H9 (cell line): ENCODE results near the gene ZSWIM9. TPM values are rescaled to one million over a fixed set of nuclear protein-coding genes. Genes with fewer than 3 reads are reported as not detected.
A peak's percentile ranks its signal among the peaks of the same experiment; 100 is the strongest.

Experiments used
- DNase-seq: peaks from one replicate; pipeline ENCODE4 v3.0.0-alpha.2; 2017
- H2AFZ ChIP-seq: one replicate; pipeline ENCODE4 v1.6.1; 2013; ENCODE audit warnings: mild to moderate bottlenecking, low read length, control low read depth, moderate library complexity
- H2AK5ac ChIP-seq: 2 replicates; pipeline ENCODE4 v1.6.1; 2013; ENCODE audit warnings: low read length, control low read depth, mixed read lengths; ENCODE audit not compliant: insufficient read length
- H2BK120ac ChIP-seq: one replicate; pipeline ENCODE4 v1.6.1; 2013; ENCODE audit warnings: low read depth, mild to moderate bottlenecking, low read length, control low read depth, inconsistent platforms; ENCODE audit not compliant: poor library complexity, severe bottlenecking
- H2BK12ac ChIP-seq: 2 replicates; pipeline ENCODE4 v1.6.1; 2013; ENCODE audit warnings: low read length, control low read depth, mixed read lengths, low read depth; ENCODE audit not compliant: insufficient read length
- H2BK15ac ChIP-seq: 2 replicates; pipeline ENCODE4 v1.6.1; 2013; ENCODE audit warnings: low read depth, low read length, control low read depth
- H2BK20ac ChIP-seq: one replicate; pipeline ENCODE4 v1.6.1; 2013; ENCODE audit warnings: low read depth, mild to moderate bottlenecking, low read length, control low read depth, inconsistent platforms; ENCODE audit not compliant: poor library complexity, severe bottlenecking
- H2BK5ac ChIP-seq: 2 replicates; pipeline ENCODE4 v1.6.1; 2013; ENCODE audit warnings: low read length, control low read depth, mixed read lengths; ENCODE audit not compliant: insufficient read length
- H3K14ac ChIP-seq: 2 replicates; pipeline ENCODE4 v1.6.1; 2013; ENCODE audit warnings: low read length, control low read depth; ENCODE audit not compliant: insufficient read depth
- H3K18ac ChIP-seq: 2 replicates; pipeline ENCODE4 v1.6.1; 2013; ENCODE audit warnings: low read depth, mild to moderate bottlenecking, mixed read lengths, low read length, control low read depth; ENCODE audit not compliant: insufficient read length
- H3K23ac ChIP-seq: 2 replicates; pipeline ENCODE4 v1.6.1; 2013; ENCODE audit warnings: low read length, control low read depth, mixed read lengths, low read depth; ENCODE audit not compliant: insufficient read length
- H3K23me2 ChIP-seq: 2 replicates; pipeline ENCODE4 v1.6.1; 2013; ENCODE audit warnings: low read depth, mild to moderate bottlenecking, mixed read lengths, low read length, control low read depth; ENCODE audit not compliant: insufficient read length, poor library complexity, severe bottlenecking
- H3K27ac ChIP-seq: 2 replicates; pipeline ENCODE4 v1.5.1; 2013; ENCODE audit warnings: low read length, control low read depth, mixed read lengths, low read depth; ENCODE audit not compliant: insufficient read length
- H3K27me3 ChIP-seq: 2 replicates; pipeline ENCODE4 v1.6.1; 2013; ENCODE audit warnings: low read length, control low read depth, inconsistent platforms; ENCODE audit not compliant: insufficient read depth
- H3K4ac ChIP-seq: 2 replicates; pipeline ENCODE4 v1.6.1; 2013; ENCODE audit warnings: low read depth, mild to moderate bottlenecking, control low read depth, inconsistent platforms, low read length, moderate library complexity
- H3K4me1 ChIP-seq: 2 replicates; pipeline ENCODE4 v1.6.1; 2013; ENCODE audit warnings: low read length, control low read depth, inconsistent platforms; ENCODE audit not compliant: insufficient read depth
- H3K4me2 ChIP-seq: 2 replicates; pipeline ENCODE4 v1.6.1; 2013; ENCODE audit warnings: low read length, control low read depth, mixed read lengths; ENCODE audit not compliant: insufficient read length, insufficient read depth
- H3K56ac ChIP-seq: 2 replicates; pipeline ENCODE4 v1.6.1; 2013; ENCODE audit warnings: low read depth, mild to moderate bottlenecking, mixed read lengths, low read length, control low read depth; ENCODE audit not compliant: insufficient read length
- H3K79me1 ChIP-seq: 2 replicates; pipeline ENCODE4 v1.6.1; 2013; ENCODE audit warnings: low read depth, mild to moderate bottlenecking, moderate library complexity, low read length, control low read depth, inconsistent platforms; ENCODE audit not compliant: insufficient read depth, poor library complexity, severe bottlenecking
- H3K79me2 ChIP-seq: 2 replicates; pipeline ENCODE4 v1.6.1; 2013; ENCODE audit warnings: low read length, control low read depth, inconsistent platforms; ENCODE audit not compliant: insufficient read depth
- H3K9ac ChIP-seq: 2 replicates; pipeline ENCODE4 v1.6.1; 2013; ENCODE audit warnings: low read length, control low read depth, mixed read lengths; ENCODE audit not compliant: insufficient read length; ENCODE audit errors: extremely low read depth
- H3K9me3 ChIP-seq: one replicate; pipeline ENCODE4 v1.6.1; 2013; ENCODE audit warnings: low read depth, low read length, inconsistent platforms; ENCODE audit not compliant: control insufficient read depth
- H3T11ph ChIP-seq: one replicate; pipeline ENCODE4 v1.6.1; 2013; ENCODE audit warnings: mild to moderate bottlenecking, low read length, control low read depth, inconsistent platforms
- H4K20me1 ChIP-seq: one replicate; pipeline ENCODE4 v1.6.1; 2013; ENCODE audit not compliant: control insufficient read depth, insufficient read length, insufficient read depth
- H4K5ac ChIP-seq: 2 replicates; pipeline ENCODE4 v1.6.1; 2013; ENCODE audit warnings: low read depth, mild to moderate bottlenecking, mixed read lengths, low read length, control low read depth; ENCODE audit not compliant: insufficient read length
- H4K8ac ChIP-seq: replicated peaks from 2 replicates; pipeline ENCODE4 v1.6.1; 2013; ENCODE audit warnings: low read length, control low read depth, mixed read lengths, low read depth; ENCODE audit not compliant: insufficient read length
- H4K91ac ChIP-seq: 2 replicates; pipeline ENCODE4 v1.6.1; 2013; ENCODE audit warnings: low read depth, mild to moderate bottlenecking, moderate library complexity, mixed read lengths, low read length, control low read depth; ENCODE audit not compliant: insufficient read length
- H3K27ac Mint-ChIP-seq, 3 experiments: 2 replicates in 2 of 3; 3 replicates in 1 of 3; pipeline ENCODE4 v1.8.0; 2020 to 2021; ENCODE audit warnings: mixed read lengths in 3 of 3, mild to moderate bottlenecking in 1 of 3, moderate library complexity in 1 of 3
- H3K27me3 Mint-ChIP-seq: 2 replicates; pipeline ENCODE4 v1.8.0; 2021; ENCODE audit warnings: low read depth, mild to moderate bottlenecking, moderate library complexity, mixed read lengths
- H3K36me3 Mint-ChIP-seq, 3 experiments: 2 replicates in 2 of 3; 3 replicates in 1 of 3; pipeline ENCODE4 v1.8.0; 2020 to 2021; ENCODE audit warnings: low read depth in 3 of 3, mixed read lengths in 3 of 3; ENCODE audit not compliant: insufficient read depth in 1 of 3
- H3K4me1 Mint-ChIP-seq, 2 experiments: 2 replicates each; pipeline ENCODE4 v1.8.0; 2020; ENCODE audit warnings: mixed read lengths in 2 of 2
- H3K4me3 Mint-ChIP-seq, 2 experiments: 2 replicates in 1 of 2; 3 replicates in 1 of 2; pipeline ENCODE4 v1.8.0; 2020 to 2021; ENCODE audit warnings: mild to moderate bottlenecking in 2 of 2, mixed read lengths in 2 of 2, moderate library complexity in 1 of 2
- H3K9me3 Mint-ChIP-seq, 2 experiments: 2 replicates in 1 of 2; 3 replicates in 1 of 2; pipeline ENCODE4 v1.8.0; 2020; ENCODE audit warnings: mild to moderate bottlenecking in 2 of 2, mixed read lengths in 2 of 2, moderate library complexity in 1 of 2
- WGBS: extraction: QIAGEN DNeasy Blood & Tissue Kit; methylation state at CpG from one replicate; pipeline ENCODE4 v1.1.7; 2013; ENCODE audit warnings: missing lambda C conversion rate, low lambda C conversion rate, mixed read lengths; ENCODE audit not compliant: insufficient read length; ENCODE audit errors: extremely low coverage; 5-methylcytosine and 5-hydroxymethylcytosine counted together
- total RNA-seq: library from RNA; stranded (reverse); gene quantifications from 2 replicates; pipeline ENCODE4 v1.2.1, GENCODE V29; 2021
- TF ChIP-seq, protein P1 (sequence below): fragments of 200-600 bp; sonication (generic); conservative IDR thresholded peaks from 3 replicates; pipeline ENCODE4 v1.8.0; 2021; ENCODE audit warnings: antibody characterized with exemption, mild to moderate bottlenecking

Gene ZSWIM9
- total RNA-seq, 1 experiment from 2014 or later = 8.9 TPM

DNA sequence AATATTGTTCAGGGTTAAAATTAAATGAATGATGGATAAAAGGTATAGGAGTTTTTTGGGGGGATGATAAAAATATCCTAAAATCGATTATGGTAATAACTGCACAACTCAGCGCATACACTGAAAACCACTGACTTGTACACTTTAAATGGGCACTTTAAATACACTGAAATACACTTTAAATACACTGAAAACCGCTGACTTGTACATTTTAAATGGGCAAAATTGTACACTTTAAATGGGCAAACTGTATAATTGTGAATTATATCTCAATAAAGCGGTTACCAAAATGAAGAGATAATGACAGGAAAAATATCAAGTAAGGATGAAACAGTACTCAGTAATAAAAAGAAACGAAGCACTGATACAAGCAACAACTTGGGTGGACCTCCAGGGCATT, 1.8 kb upstream of the ZSWIM9 start:
- Mint-ChIP-seq H3K4me1 (peaks cover 13 to 17% of the 10 kb centered on the region in 2 experiments), H3K27me3 (no peaks in the 10 kb centered on the region; the same call in 1 of the 2 replicates), H3K9me3 (no peaks in the 10 kb centered on the region), H3K36me3 (peaks cover 23 to 38% (median 32%) of the 10 kb centered on the region in 3 experiments; a peak in 6 of 7 replicates), H3K27ac (no peak overlapping the region), H3K4me3 (peak overlapping the region; percentile 96 to 98; a peak in 3 of 5 replicates)
- no peak overlapping the region for H4K8ac ChIP-seq
- no peak overlapping the region for H2AK5ac ChIP-seq
- no peak overlapping the region for H3K56ac ChIP-seq
- H2BK15ac ChIP-seq = no peak overlapping the region
- no peak overlapping the region for H3K23ac ChIP-seq
- H3K4me2 ChIP-seq = no peak overlapping the region
- no peaks in the 10 kb centered on the region; the same call in 1 of the 2 replicates for H3K4me1 ChIP-seq
- H4K5ac ChIP-seq = no peak overlapping the region
- peaks cover 15% of the 10 kb centered on the region; the same call in 1 of the 2 replicates for H3K79me2 ChIP-seq
- H4K20me1 ChIP-seq = no peaks in the 10 kb centered on the region
- H2BK5ac ChIP-seq = no peak overlapping the region
- TF ChIP-seq, protein P1, sequence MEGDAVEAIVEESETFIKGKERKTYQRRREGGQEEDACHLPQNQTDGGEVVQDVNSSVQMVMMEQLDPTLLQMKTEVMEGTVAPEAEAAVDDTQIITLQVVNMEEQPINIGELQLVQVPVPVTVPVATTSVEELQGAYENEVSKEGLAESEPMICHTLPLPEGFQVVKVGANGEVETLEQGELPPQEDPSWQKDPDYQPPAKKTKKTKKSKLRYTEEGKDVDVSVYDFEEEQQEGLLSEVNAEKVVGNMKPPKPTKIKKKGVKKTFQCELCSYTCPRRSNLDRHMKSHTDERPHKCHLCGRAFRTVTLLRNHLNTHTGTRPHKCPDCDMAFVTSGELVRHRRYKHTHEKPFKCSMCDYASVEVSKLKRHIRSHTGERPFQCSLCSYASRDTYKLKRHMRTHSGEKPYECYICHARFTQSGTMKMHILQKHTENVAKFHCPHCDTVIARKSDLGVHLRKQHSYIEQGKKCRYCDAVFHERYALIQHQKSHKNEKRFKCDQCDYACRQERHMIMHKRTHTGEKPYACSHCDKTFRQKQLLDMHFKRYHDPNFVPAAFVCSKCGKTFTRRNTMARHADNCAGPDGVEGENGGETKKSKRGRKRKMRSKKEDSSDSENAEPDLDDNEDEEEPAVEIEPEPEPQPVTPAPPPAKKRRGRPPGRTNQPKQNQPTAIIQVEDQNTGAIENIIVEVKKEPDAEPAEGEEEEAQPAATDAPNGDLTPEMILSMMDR = no peak
- H4K91ac ChIP-seq = no peak overlapping the region
- H3K18ac ChIP-seq = no peak overlapping the region
- H3K9ac ChIP-seq = no peak overlapping the region
- no peak overlapping the region for H3K4ac ChIP-seq
- H3K27ac ChIP-seq = no peak overlapping the region
- H3K14ac ChIP-seq = no peak overlapping the region
- H2AFZ ChIP-seq = no peak overlapping the region
- H3K79me1 ChIP-seq = peaks cover 10% of the 10 kb centered on the region
- 100% methylated on average over 1 of the region's 5 CpGs for WGBS
- H3K23me2 ChIP-seq = peaks cover 7% of the 10 kb centered on the region
- no peaks in the 10 kb centered on the region for H3K9me3 ChIP-seq
- H2BK120ac ChIP-seq = no peak overlapping the region
- H3T11ph ChIP-seq = no peak overlapping the region
- DNase-seq = no peak
- no peak overlapping the region for H2BK20ac ChIP-seq
- H3K27me3 ChIP-seq = no peaks in the 10 kb centered on the region
- H2BK12ac ChIP-seq = no peak overlapping the region
